Pulmonary artery endothelial cell (primary cell): Measurements from ENCODE around the gene FAM193A. TPM values are rescaled to one million over a fixed set of nuclear protein-coding genes. Genes with fewer than 3 reads are reported as not detected.
"Not testable (repeated sequence)": the region's sequence is repeated elsewhere in the genome, so short reads cannot be mapped to it uniquely, and the experiment has no call there.

ENCODE experiments used
- DNase-seq: peaks from one replicate; pipeline ENCODE4 v3.0.0-alpha.2; 2011; ENCODE audit warnings: low read depth, low spot score
- total RNA-seq: library from RNA; depleted of rRNA; stranded (reverse); fragments of >200 nt; gene quantifications from 2 replicates; pipeline ENCODE4 v1.2.3, GENCODE V29; 2014

FAM193A gene
- total RNA-seq, 1 donor from 2014 or later = 7.0 TPM

- DNase-seq = not testable (repeated sequence)
Measured at GRCh38 chr4:2514193-2514592, 22.3 kb upstream of the FAM193A start.

DNA sequence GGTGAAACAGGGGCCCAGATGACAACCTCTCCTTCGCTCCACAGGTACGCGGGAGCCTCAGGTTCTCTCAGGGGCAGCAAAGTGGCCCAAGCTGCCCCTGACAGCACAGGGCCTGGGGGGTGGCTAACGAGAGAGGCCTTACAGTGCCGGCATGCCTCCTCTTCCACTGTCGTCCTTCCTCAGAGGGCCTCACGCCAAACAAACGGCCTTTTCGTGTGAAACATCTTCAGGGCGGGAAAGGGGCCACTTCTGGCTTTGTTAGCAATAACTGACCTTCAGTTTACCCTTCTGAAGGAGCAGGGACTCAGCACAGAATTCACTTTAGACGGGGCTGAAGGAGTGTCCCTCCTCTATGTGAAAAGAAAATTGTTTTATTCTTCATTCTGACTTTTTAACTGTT lies 21.5 kb upstream of the FAM193A start:
- not testable (repeated sequence) for DNase-seq

DNA sequence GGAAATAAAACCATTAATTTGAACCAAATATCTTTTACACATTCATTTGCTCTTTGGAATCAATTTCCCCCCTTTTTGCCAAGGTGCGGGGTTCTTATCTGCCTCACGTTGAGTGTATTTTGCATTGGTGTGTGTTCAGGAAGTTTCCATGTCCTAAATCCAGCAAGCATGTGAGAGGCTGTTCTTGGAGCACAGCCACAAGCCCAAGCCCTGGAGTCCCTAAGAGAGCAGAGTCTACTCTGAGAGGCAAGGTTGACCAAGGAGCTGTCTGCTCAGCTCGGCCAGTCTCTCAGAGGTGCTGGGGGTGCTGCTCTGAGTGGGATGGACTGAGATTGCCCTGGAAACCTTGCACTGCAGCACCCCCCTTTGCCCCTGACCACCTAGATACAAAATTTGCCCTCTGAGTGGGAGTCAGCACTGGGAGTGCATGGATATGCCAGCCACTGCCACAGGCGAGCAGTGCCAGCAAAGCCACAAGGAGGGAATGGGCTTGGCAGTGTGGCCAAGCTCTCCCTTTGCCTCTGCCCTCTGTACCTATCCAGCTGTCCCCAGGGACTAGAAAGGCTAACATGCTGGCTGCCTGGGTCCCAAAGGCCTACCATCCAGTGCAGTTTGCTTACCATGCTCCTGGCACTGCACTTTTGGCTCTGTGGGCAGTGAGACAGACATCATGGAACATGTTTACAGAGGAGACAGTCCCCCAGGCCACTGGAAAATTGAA lies 20.5 kb upstream of the FAM193A start:
- DNase-seq = no peak

DNA sequence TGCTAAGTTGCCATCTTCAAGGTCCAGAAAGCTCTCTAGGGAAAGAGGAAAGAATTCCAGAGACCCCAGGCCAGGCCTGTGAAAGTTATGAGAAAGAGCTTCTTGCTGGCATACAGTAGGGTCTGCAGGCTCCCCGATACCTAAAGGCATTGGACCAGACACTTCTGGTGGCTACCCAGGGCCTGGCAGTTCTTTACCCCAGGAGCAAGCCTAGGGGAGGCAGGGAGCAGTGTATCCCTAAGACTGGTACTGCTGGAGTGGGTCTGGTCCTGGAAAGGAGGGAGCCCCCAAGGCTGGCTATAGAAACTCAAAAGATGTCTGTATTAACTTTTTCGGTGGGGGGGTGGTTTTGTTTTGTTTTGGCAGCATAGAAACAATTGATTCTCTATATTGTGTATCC lies 19.8 kb upstream of the FAM193A start:
- no peak for DNase-seq

GRCh38 chr4:2526559-2526958 lies 9.9 kb upstream of the FAM193A start:
- DNase-seq = no peak

GRCh38 chr4:2534904-2535375 lies 1.5 kb upstream of the FAM193A start:
- DNase-seq = no peak

GRCh38 chr4:2535376-2536192 lies 863 bp upstream of the FAM193A start:
- DNase-seq = no peak

GRCh38 chr4:2537011-2537830 lies 774 bp downstream of the FAM193A start:
- no peak for DNase-seq

GRCh38 chr4:2543580-2544191 lies 7.2 kb downstream of the FAM193A start:
- DNase-seq = not testable (repeated sequence)

- no peak for DNase-seq
Measured at GRCh38 chr4:2545321-2546013, 9.0 kb downstream of the FAM193A start.

- DNase-seq = no peak
Measured at GRCh38 chr4:2546286-2546823, 9.9 kb downstream of the FAM193A start.

DNA sequence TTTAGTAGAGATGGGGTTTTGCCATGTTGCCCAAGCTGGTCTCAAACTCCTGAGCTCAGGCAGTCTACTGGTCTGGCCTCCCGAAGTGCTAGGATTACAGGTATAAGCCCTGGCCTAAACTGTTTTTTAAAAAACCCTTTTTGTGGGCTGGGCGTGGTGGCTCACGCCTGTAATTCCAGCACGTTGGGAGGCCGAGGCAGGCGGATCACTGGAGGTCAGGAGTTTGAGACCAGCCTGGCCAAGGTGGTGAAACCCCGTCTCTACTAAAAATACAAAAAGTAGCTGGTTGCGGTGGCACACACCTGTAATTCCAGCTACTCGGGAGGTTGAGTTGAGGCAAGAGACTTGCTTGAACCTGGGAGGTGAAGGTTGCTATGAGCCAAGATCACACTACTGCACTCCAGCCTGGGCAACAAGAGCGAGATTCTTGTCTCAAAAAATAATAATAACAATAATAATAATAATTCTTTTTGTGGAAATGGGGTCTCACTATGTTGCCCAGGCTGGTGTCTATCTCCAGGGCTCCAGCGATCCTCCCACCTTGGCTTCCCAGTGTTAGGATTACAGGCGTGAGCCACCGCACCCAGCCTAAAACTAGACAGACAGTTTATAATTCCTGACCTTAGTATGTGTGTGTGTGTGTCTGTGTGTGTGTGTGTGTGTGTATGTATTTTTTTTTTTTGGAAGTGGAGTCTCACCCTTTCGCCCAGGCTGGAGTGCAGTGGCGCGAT lies 10.7 kb downstream of the FAM193A start:
- DNase-seq = not testable (repeated sequence)

DNA sequence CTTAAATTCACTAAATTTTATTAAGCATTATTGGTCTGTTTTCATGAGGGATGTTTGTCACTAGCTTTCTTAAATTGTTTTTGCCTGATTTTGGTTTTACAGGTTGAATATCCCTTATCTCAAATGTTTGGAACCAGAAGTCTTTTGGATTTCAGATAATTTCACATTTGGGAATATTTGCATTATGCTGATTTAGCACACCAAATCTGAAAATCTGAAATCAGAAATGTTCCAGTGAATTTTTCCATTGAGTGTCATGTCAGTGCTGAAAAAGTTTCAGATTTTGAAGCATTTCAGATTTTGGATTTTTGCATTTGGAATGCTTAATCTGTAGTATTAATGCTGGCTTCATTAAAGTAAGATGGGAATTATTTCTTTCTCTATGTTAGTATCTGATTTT lies 14.7 kb downstream of the FAM193A start:
- DNase-seq = no peak

DNA sequence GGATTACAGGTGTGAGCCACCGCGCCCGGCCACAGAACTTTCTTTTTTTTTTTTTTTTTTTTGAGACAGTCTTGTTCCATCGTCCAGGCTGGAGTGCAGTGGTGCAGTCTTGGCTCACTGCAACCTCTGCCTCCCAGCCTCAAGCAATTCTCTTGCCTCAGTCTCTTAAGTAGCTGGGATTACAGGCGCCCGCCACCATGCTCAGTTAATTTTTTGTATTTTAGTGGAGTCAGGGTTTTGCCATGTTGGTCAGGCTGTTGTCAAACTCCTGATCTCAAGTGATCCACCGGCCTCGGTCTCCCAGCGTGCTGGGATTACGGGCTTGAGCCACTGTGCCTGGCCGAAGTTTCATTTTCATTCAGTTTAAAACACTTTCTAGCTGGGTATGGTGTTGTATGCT lies 16.4 kb downstream of the FAM193A start:
- DNase-seq = no peak

GRCh38 chr4:2558301-2558700 lies 21.9 kb downstream of the FAM193A start:
- no peak for DNase-seq

GRCh38 chr4:2560167-2560566 lies 23.7 kb downstream of the FAM193A start:
- DNase-seq = no peak

DNA sequence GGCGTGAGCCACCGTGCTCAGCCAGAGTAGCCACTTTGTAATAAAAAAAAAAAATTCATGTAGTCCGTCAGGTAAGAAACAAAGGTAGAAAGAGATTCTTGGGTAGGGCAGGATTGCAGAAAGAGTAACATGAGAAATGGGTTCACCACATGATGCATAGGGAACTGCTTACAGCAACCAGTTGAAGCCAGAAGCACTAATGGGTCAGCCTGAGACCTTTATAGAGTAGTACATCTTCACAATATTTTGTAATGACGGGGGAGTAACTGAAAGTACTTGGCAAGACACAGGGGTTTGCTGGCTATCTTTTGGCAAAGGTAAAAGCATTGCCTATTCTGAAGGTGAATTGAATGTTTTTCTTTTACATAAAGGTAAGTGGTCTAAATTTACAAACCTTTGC lies 29.1 kb downstream of the FAM193A start:
- no peak for DNase-seq

DNA sequence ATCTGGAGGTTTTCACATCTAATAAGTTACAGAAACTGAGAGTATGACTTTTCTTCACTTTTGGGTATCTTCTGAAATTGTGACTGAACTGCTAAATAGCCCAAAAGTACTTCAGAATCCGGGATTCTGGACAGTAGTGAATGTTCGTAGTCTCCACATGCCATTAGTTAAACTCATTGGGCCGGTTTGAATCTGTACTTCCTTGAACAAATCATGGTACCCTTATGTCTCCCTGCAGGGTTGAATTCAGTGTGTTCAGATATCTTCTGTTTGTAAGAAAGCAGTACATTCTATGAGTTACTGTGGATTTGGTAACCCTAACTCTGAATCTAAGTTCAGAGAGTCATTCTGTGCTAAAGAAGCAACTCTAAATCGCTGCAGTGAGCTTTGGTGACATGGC lies 33.6 kb downstream of the FAM193A start:
- DNase-seq = no peak

DNA sequence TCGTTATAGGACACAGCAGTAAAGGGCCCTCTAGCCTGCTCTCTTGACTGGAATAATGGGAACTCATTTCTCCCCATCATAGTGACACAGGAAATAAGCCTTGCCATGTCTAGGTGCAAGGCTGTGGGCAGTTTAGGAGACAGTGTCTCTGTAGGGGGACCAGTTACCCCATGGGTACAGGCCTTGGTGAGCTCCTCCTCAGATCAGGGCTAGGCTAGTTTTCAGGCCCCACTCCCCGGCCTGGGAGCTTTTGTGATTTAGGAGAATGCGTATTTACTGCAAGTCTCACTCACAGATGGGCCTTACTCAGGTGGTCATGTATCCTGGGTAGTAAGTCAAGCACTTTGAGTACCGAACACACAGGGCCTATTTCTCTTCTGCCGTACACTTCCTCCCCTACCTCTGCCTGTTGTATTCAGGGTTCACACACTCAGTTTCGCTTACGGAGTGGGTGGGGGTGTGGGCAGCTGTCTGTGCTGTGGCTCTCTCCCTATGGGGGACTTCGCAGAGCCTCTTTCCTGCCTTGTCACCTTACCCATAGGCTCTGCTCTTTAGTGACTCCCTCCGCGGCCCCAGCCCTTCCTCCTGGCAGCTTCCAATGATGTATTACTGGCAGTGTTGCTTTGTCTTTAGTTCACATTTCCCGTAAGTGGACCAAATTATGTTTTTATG lies 34.2 kb downstream of the FAM193A start:
- DNase-seq = no peak
